ENCODE measurements around the gene EIF4G1. TPM values are rescaled to one million over a fixed set of nuclear protein-coding genes. Genes with fewer than 3 reads are reported as not detected.

EIF4G1 gene
- total and polyA plus RNA-seq, 2 of the 8 experiments (the other 6 are each of a cell fraction or from before 2014, with no cell fraction given) = 318 to 473 TPM

DNA sequence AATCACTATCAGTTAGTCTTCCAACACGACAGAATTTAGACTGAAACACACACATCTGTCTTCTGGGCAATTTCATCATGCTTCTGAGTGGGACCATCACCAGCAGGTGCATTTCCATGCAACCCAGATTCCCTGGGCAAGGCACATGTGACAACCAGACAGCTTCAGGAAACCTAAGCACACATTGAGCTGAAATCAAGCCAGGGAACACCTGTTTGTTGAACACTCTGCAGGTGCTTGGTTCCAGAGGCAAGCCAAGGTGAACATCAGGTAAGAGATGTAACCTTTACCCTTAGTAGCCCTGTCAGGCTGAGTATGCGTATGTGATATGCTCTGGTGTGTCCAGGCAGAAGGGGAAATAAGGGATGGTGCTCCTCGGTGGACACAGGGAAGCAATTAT, 18.6 kb upstream of the EIF4G1 start:
- H3K4me2 ChIP-seq (ENCODE audit: insufficient read depth in 1 of 2, low read depth in 2 of 2, low read length in 2 of 2) = no peak overlapping the region
- peaks cover 10% of the 10 kb centered on the region for H3K23me2 ChIP-seq (ENCODE audit: low read depth, low read length)
- H3K56ac ChIP-seq (replicated peaks; ENCODE audit: insufficient read length, low read depth, low read length) = no peak overlapping the region
- no peak for DNase-seq (ENCODE audit: low read depth in 1 of 2, low spot score in 2 of 2)
- no peak overlapping the region for H4K5ac ChIP-seq (ENCODE audit: insufficient read length, low read depth, low read length)
- H4K91ac ChIP-seq (replicated peaks; ENCODE audit: insufficient read length, low read length) = no peak overlapping the region
- H3K4ac ChIP-seq (replicated peaks; ENCODE audit: insufficient read length, low read depth, low read length) = no peak overlapping the region
- peaks cover 0 to 7% (median 5%) of the 10 kb centered on the region in 4 experiments; a peak in 5 of 8 replicates for H3K36me3 ChIP-seq (ENCODE audit: control insufficient read depth in 2 of 4, insufficient read depth in 4 of 4, low read length in 3 of 4)
- no peak overlapping the region for H2BK120ac ChIP-seq (replicated peaks; ENCODE audit: low read depth, low read length)
- no peak for FAIRE-seq
- H3K18ac ChIP-seq (ENCODE audit: extremely low read depth, low read length) = no peak overlapping the region
- H2BK15ac ChIP-seq (ENCODE audit: low read length) = no peak overlapping the region
- no peaks in the 10 kb centered on the region for H3K27me3 ChIP-seq (replicated peaks in 1 of 4; ENCODE audit: control insufficient read depth in 3 of 4, extremely low read depth in 1 of 4, insufficient read depth in 3 of 4, low read length in 3 of 4)
- no peak overlapping the region for H3K14ac ChIP-seq (ENCODE audit: insufficient read length)
- peaks cover 0 to 6% of the 10 kb centered on the region in 2 experiments for H4K20me1 ChIP-seq (replicated peaks in 1 of 2; ENCODE audit: control insufficient read depth in 1 of 2, insufficient read depth in 2 of 2, low read length in 2 of 2)
- peaks cover 8 to 16% of the 10 kb centered on the region in 2 experiments for H3K79me2 ChIP-seq (ENCODE audit: control insufficient read depth in 1 of 2, insufficient read depth in 2 of 2, low read length in 2 of 2)
- H2BK20ac ChIP-seq (ENCODE audit: low read length) = no peak overlapping the region
- no peak overlapping the region for H2AFZ ChIP-seq (ENCODE audit: low read length)
- no peak overlapping the region for H2BK5ac ChIP-seq (ENCODE audit: low read depth, low read length)
- no peak overlapping the region for H2BK12ac ChIP-seq (ENCODE audit: low read depth, low read length)
- peaks cover 8% of the 10 kb centered on the region; the same call in 1 of the 2 replicates for H3K79me1 ChIP-seq (ENCODE audit: low read depth, low read length)
- 70% methylated on average over 3 of the region's 3 CpGs; no CpG with 5 or more reads in 1 of the 2 experiments for WGBS, 2 experiments (ENCODE audit: extremely low coverage in 1 of 2, insufficient coverage in 1 of 2, insufficient read length in 1 of 2, insufficient replicate concordance in 2 of 2, low coverage in 1 of 2, low lambda C conversion rate in 2 of 2, missing lambda C conversion rate in 1 of 2)
- no peak overlapping the region for H3K23ac ChIP-seq (ENCODE audit: insufficient read length)
- no peak overlapping the region for H4K8ac ChIP-seq (ENCODE audit: extremely low read depth, insufficient read depth, low read length)
- H3K9me3 ChIP-seq (ENCODE audit: insufficient read depth in 2 of 2, low read depth in 1 of 2, low read length in 1 of 2) = no peaks in the 10 kb centered on the region
- H2AK5ac ChIP-seq (ENCODE audit: low read depth, low read length) = no peak overlapping the region
- H3K4me1 ChIP-seq (replicated peaks in 1 of 4; ENCODE audit: control insufficient read depth in 3 of 4, insufficient read depth in 4 of 4, low read length in 3 of 4) = peaks cover 0 to 7% (median 2%) of the 10 kb centered on the region in 4 experiments; a peak in 4 of 7 replicates
- H3K27ac ChIP-seq (ENCODE audit: low read depth, low read length) = no peak overlapping the region
- H3K9ac ChIP-seq (replicated peaks in 1 of 4; ENCODE audit: extremely low read depth in 1 of 4, low read depth in 3 of 4, low read length in 3 of 4) = no peak overlapping the region
- POLR2A ChIA-PET (ENCODE audit: partially characterized antibody) = interaction anchor here (1.5 kb wide), 1 partner anchor 67 kb away, joined by 3 read pairs; no protein-coding TSS in a partner anchor
- CTCF ChIA-PET (ENCODE audit: partially characterized antibody) = interaction anchor here (1.2 to 8.3 kb wide), 2 partner anchors 49 to 69 kb away, joined by 4 to 52 read pairs; partner anchors contain the start of gene VWA5B2
- H3K4me3 ChIP-seq (ENCODE audit: extremely low read depth in 1 of 4, insufficient read depth in 2 of 4, low read depth in 3 of 4, low read length in 4 of 4) = no peak overlapping the region
- no peak for TF ChIP-seq SIN3A (conservative IDR thresholded peaks at IDR 0.05 in 1 of 2, IDR thresholded peaks at IDR 0.05 in 1 of 2; ENCODE audit: low read depth in 1 of 2, low read length in 2 of 2)
- TF ChIP-seq, protein P1, sequence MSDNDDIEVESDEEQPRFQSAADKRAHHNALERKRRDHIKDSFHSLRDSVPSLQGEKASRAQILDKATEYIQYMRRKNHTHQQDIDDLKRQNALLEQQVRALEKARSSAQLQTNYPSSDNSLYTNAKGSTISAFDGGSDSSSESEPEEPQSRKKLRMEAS (IDR thresholded peaks at IDR 0.05) = no peak
- TF ChIP-seq, protein P2, sequence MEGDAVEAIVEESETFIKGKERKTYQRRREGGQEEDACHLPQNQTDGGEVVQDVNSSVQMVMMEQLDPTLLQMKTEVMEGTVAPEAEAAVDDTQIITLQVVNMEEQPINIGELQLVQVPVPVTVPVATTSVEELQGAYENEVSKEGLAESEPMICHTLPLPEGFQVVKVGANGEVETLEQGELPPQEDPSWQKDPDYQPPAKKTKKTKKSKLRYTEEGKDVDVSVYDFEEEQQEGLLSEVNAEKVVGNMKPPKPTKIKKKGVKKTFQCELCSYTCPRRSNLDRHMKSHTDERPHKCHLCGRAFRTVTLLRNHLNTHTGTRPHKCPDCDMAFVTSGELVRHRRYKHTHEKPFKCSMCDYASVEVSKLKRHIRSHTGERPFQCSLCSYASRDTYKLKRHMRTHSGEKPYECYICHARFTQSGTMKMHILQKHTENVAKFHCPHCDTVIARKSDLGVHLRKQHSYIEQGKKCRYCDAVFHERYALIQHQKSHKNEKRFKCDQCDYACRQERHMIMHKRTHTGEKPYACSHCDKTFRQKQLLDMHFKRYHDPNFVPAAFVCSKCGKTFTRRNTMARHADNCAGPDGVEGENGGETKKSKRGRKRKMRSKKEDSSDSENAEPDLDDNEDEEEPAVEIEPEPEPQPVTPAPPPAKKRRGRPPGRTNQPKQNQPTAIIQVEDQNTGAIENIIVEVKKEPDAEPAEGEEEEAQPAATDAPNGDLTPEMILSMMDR (IDR thresholded peaks at IDR 0.05; ENCODE audit: control extremely low read depth in 1 of 3, insufficient read depth in 1 of 3, low read depth in 1 of 3, low read length in 3 of 3) = no peak
- no peak for TF ChIP-seq CBX5 (IDR thresholded peaks at IDR 0.05; ENCODE audit: low read depth, low read length)
- no peak for TF ChIP-seq CHD2 (IDR thresholded peaks at IDR 0.05; ENCODE audit: low read length)
- TF ChIP-seq CTBP2 (IDR thresholded peaks at IDR 0.05; ENCODE audit: borderline replicate concordance, insufficient read depth, insufficient read length, low read length) = no peak
- TF ChIP-seq TBP (IDR thresholded peaks at IDR 0.05; ENCODE audit: low read depth, low read length) = no peak
- TF ChIP-seq BRCA1 (IDR thresholded peaks at IDR 0.05; ENCODE audit: low read depth, low read length) = no peak
- TF ChIP-seq NANOG (IDR thresholded peaks at IDR 0.05; ENCODE audit: insufficient read depth, low read depth, low read length, poor library complexity, severe bottlenecking) = no peak
- TF ChIP-seq RXRA (IDR thresholded peaks at IDR 0.05; ENCODE audit: insufficient read depth, low read depth, low read length) = no peak

All from H1 (cell line).